Measurements from ENCODE around the gene TTC9C. TPM values are rescaled to one million over a fixed set of nuclear protein-coding genes. Genes with fewer than 3 reads are reported as not detected.
"Not testable (repeated sequence)": the region's sequence is repeated elsewhere in the genome, so short reads cannot be mapped to it uniquely, and the experiment has no call there.

TTC9C gene
- total and polyA plus RNA-seq, 4 donors = 22.6 to 55.5 (median 30.7) TPM

- TF ChIP-seq, protein P1, sequence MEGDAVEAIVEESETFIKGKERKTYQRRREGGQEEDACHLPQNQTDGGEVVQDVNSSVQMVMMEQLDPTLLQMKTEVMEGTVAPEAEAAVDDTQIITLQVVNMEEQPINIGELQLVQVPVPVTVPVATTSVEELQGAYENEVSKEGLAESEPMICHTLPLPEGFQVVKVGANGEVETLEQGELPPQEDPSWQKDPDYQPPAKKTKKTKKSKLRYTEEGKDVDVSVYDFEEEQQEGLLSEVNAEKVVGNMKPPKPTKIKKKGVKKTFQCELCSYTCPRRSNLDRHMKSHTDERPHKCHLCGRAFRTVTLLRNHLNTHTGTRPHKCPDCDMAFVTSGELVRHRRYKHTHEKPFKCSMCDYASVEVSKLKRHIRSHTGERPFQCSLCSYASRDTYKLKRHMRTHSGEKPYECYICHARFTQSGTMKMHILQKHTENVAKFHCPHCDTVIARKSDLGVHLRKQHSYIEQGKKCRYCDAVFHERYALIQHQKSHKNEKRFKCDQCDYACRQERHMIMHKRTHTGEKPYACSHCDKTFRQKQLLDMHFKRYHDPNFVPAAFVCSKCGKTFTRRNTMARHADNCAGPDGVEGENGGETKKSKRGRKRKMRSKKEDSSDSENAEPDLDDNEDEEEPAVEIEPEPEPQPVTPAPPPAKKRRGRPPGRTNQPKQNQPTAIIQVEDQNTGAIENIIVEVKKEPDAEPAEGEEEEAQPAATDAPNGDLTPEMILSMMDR (IDR thresholded peaks at IDR 0.05; ENCODE audit: control extremely low read depth, extremely low read depth) = no peak
- no peak for ATAC-seq (ENCODE audit: insufficient read depth, low FRiP score)
- DNase-seq = no peak
- Histone ChIP-seq H3K27me3 (ENCODE audit: control insufficient read depth in 3 of 3, insufficient read depth in 3 of 3, low read length in 2 of 3) (no peaks in the 10 kb centered on the region), H3K4me1 (ENCODE audit: control insufficient read depth in 5 of 5, insufficient read depth in 5 of 5, low read length in 5 of 5) (no peaks in the 10 kb centered on the region), H3K9ac (ENCODE audit: insufficient read depth in 1 of 2, low read length in 2 of 2) (no peak overlapping the region), H3K9me3 (ENCODE audit: control insufficient read depth in 4 of 4, insufficient read depth in 3 of 4, low read length in 3 of 4) (no peaks in the 10 kb centered on the region), H3K36me3 (ENCODE audit: control insufficient read depth in 4 of 4, insufficient read depth in 4 of 4, low read length in 4 of 4) (peaks cover 0 to 15% (median 10%) of the 10 kb centered on the region in 4 donors), H3K27ac (ENCODE audit: low read depth in 1 of 2, low read length in 1 of 2) (no peak overlapping the region), H3K4me3 (no peak overlapping the region)
- whole genome bisulfite sequencing, 2 donors = 86 to 92% methylated on average over 9 of the region's 9 CpGs
These were observed 19.3 kb downstream of the TTC9C start for GRCh38 chr11:62747475-62748160.

DNA sequence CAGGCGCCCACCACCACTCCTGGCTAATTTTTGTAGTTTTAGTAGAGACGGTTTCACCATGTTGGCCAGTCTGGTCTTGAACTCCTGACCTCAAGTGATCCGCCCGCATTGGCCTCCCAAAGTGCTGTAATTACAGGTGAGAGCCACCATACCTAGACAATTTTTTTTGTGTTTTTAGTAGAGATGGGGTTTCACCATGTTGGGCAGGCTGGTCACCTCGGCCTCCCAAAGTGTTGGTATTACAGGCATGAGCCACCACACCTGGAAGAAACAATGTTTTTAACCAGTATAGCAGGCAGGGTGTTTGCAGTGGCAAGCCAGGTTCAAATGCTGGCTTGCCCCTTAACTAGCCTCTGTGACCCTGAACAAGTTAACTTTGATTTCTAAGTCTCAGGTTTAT, 21.6 kb downstream of the TTC9C start:
- not testable (repeated sequence) for DNase-seq; H3K9ac ChIP-seq (ENCODE audit: insufficient read depth in 1 of 2, low read length in 2 of 2); H3K27me3 ChIP-seq (ENCODE audit: control insufficient read depth in 3 of 3, insufficient read depth in 3 of 3, low read length in 2 of 3); H3K9me3 ChIP-seq (ENCODE audit: control insufficient read depth in 4 of 4, insufficient read depth in 3 of 4, low read length in 3 of 4); ATAC-seq (ENCODE audit: insufficient read depth, low FRiP score); H3K4me3 ChIP-seq; H3K27ac ChIP-seq (ENCODE audit: low read depth in 1 of 2, low read length in 1 of 2)
- Histone ChIP-seq H3K4me1 (ENCODE audit: control insufficient read depth in 5 of 5, insufficient read depth in 5 of 5, low read length in 5 of 5) (peaks cover 0 to 11% (median 0%) of the 10 kb centered on the region in 5 donors), H3K36me3 (ENCODE audit: control insufficient read depth in 4 of 4, insufficient read depth in 4 of 4, low read length in 4 of 4) (peaks cover 0 to 20% (median 13%) of the 10 kb centered on the region in 4 donors)
- WGBS, 2 donors = 97% methylated on average over 5 of the region's 5 CpGs

DNA sequence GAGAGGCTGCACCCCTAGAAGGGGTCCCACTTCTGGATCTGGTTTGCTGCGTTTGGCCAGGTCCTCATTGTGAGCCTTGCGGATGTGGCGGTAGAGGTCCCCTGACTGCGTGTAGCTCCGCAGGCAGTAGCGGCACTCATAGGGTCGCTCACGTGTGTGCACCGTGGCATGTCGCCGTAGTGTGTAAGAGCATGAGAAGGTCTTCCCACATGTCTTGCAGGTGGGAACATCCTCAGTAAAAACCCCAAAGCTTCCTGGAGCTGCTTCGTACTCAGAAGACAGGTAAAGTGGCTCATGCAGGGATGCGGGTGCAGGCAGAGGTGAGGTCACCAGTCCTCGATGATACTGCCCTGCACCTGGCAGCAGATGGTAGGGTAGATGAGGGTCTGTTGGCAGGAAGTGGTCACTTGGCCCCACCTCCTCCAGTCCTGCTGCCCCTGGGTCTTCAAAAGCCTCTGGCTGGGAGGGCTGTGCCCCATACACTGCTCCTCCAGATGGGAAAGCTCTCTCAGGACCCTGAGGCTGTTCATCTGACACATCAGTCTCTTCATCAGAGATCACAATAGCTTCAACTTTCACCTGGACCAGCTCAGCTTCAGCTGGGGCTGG, 24.0 kb downstream of the TTC9C start:
- Histone ChIP-seq H3K36me3 (ENCODE audit: control insufficient read depth in 4 of 4, insufficient read depth in 4 of 4, low read length in 4 of 4) (peaks cover 0 to 20% (median 11%) of the 10 kb centered on the region in 4 donors), H3K4me1 (ENCODE audit: control insufficient read depth in 5 of 5, insufficient read depth in 5 of 5, low read length in 5 of 5) (peaks cover 0 to 11% (median 0%) of the 10 kb centered on the region in 5 donors), H3K9ac (ENCODE audit: insufficient read depth in 1 of 2, low read length in 2 of 2) (no peak overlapping the region), H3K4me3 (no peak overlapping the region), H3K27me3 (ENCODE audit: control insufficient read depth in 3 of 3, insufficient read depth in 3 of 3, low read length in 2 of 3) (no peaks in the 10 kb centered on the region), H3K27ac (ENCODE audit: low read depth in 1 of 2, low read length in 1 of 2) (no peak overlapping the region), H3K9me3 (ENCODE audit: control insufficient read depth in 4 of 4, insufficient read depth in 3 of 4, low read length in 3 of 4) (no peaks in the 10 kb centered on the region)
- 94 to 95% methylated on average over 14 of the region's 14 CpGs for WGBS, 2 donors
- ATAC-seq (ENCODE audit: insufficient read depth, low FRiP score) (no peak), DNase-seq (no peak)
- TF ChIP-seq, protein P1 (IDR thresholded peaks at IDR 0.05; ENCODE audit: control extremely low read depth, extremely low read depth) = no peak

DNA sequence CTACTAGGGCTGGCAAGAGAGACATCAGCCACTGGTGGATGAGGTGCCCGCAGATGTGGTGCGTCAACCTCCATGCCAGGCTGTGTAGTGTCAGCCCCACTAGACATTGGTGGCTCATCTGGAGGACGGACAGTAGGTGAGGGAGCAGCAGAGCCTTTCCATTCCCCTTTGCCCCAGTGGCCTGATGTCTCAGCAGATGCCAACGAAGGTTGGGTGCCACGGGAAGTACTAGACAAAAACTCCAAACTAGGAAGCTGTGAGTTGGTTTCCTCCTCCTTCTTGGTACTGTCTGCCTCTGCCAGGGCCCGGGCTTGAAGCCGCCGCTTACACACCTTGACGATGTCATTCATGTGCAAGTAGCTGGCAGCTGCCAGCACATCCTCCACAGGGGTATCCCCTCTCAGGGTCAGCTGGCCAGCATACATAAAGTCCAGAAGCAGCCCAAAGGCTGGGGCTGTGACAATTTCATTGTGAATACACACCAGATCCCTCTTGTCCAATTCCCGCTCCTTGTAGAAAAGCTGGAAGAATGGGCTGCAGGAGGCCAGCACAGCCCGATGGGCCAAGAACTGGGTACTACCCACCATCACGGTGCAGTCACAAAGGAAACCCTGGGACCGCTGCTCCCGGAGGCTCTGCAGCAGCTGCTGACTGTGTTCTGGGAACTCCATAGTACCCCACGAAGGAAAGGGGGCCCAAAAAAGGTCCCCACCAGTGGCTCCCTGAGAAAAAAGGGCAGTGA, 24.9 kb downstream of the TTC9C start:
- TF ChIP-seq, protein P1 (IDR thresholded peaks at IDR 0.05; ENCODE audit: control extremely low read depth, extremely low read depth) = no peak
- H3K9ac ChIP-seq (ENCODE audit: insufficient read depth in 1 of 2, low read length in 2 of 2) = no peak overlapping the region
- no peak overlapping the region for H3K4me3 ChIP-seq
- no peaks in the 10 kb centered on the region for H3K27me3 ChIP-seq (ENCODE audit: control insufficient read depth in 3 of 3, insufficient read depth in 3 of 3, low read length in 2 of 3)
- H3K27ac ChIP-seq (ENCODE audit: low read depth in 1 of 2, low read length in 1 of 2) = peak overlapping the region; percentile 41 to 77
- DNase-seq (no peak), ATAC-seq (ENCODE audit: insufficient read depth, low FRiP score) (no peak)
- peaks cover 0 to 20% (median 11%) of the 10 kb centered on the region in 4 donors for H3K36me3 ChIP-seq (ENCODE audit: control insufficient read depth in 4 of 4, insufficient read depth in 4 of 4, low read length in 4 of 4)
- whole genome bisulfite sequencing, 2 donors = 66 to 72% methylated on average over 15 of the region's 15 CpGs
- H3K4me1 ChIP-seq (ENCODE audit: control insufficient read depth in 5 of 5, insufficient read depth in 5 of 5, low read length in 5 of 5) = peaks cover 0 to 11% (median 0%) of the 10 kb centered on the region in 5 donors
- H3K9me3 ChIP-seq (ENCODE audit: control insufficient read depth in 4 of 4, insufficient read depth in 3 of 4, low read length in 3 of 4) = no peaks in the 10 kb centered on the region

Data from lung (tissue), 12 donors.